Right hindlimb (tissue), 1 donor: Measurements from ENCODE around the gene PRDX5.

Experiments
- DNase-seq: peaks from one replicate; pipeline ENCODE4 v3.0.0-alpha.2; 2018

Gene PRDX5

DNA sequence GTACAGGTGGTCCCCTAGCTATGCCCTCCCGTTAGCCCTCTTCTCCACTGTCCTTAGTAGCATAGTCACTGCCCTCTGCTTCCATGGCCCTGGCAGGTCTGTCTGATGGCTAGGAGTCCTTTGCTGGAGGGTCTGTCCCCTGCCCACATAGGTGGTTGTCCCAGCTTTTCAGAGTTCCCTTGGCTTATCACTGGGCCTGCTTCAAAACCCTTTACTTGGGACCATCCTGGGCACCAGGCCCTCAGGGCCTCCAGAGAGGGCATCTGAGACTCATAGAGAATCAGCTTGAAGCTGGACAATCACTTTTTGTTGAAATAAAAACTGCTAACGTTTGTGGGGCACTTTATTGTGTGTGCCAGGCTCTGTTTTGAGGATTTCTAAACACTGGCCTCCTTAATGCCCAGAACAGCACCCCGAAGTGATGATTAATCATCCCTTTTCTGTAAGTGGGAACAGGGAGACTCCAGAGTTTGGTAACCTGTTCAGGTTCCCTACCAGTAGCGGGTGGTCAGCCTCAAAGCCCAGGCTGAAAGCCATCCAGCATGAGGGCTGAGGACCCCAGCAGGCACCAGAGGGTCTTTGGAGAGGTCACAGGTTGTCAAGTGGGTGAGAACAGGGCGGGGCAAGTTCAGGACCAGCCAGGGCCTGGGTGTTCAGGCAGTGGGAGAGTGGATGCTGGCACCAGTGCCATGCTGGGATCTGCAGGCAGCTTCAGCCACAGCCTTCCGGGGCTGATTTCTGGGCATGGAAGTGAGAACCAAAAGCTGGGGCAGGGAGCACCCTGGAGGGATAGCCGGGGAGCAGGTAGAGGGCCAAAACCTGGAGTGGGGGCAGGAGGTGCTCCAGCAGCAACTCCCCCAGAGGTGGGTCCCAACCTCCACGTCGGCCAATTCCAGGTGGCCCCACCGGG is 27.3 kb upstream of the PRDX5 start:
- no peak for DNase-seq

GRCh38 chr11:64291262-64291751 is 26.6 kb upstream of the PRDX5 start, which contains the start of gene KCNK4:
KCNK4 (plus strand) TSS chr11:64291302; CDS start chr11:64293019, 1,717 bp downstream.
- no peak for DNase-seq

DNA sequence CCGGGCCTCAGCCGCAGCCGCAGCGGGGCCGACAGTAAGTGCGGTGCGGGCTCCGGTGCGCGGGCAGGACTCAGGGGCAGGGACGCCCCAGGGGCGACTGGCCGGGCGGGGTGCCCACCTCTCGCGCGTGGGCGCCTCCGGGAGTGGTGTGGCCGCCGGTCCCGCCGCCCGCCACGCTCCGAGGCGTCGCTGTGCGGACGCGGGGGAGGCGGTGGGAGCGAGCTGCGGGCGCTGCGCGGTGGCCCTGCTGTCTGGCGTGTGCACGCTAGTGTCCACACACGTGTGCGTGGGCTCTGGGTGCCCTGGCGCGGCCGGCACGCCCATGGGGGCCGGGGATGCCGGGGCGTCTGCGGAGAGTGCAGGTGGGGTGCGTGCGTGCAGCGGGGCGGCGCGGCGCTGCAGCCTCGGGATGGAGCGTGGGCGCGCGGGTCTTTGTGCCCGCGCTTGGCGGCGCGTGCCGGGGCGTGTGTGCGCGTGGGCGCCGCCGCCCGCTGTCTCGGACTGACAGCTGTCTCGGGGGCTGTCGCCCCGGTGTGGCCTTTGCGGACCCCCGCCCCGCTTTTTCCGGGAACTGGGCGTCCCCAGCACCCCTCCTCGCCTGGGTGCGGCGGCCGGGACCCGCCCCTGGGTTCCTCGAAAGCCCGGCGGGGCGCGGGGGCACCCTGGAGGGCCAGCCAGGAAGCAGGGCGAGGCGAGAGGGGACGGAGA is 26.0 kb upstream of the PRDX5 start:
- DNase-seq: no peak

- no peak for DNase-seq
Observed at GRCh38 chr11:64292460-64293254, 25.3 kb upstream of the PRDX5 start.

DNA sequence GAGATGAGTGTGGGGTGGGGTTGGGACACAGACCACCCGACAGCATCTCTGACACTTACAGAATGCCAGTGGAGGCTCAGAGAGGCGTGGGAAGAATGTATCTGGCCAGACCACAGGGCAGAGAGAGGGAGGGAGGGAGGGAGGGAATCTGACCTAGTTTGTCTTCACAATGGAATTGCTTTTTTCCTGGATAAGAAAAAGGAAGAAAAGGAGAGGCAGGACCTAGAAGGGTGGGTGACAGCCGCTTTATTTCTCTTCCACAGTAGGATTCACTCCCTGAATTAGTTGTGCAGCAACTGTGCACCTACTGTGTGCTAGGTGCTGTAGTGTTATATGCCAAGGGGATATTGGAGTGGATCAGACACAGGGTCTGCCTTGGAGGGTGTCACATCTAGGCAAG is 23.1 kb upstream of the PRDX5 start:
- no peak for DNase-seq

DNA sequence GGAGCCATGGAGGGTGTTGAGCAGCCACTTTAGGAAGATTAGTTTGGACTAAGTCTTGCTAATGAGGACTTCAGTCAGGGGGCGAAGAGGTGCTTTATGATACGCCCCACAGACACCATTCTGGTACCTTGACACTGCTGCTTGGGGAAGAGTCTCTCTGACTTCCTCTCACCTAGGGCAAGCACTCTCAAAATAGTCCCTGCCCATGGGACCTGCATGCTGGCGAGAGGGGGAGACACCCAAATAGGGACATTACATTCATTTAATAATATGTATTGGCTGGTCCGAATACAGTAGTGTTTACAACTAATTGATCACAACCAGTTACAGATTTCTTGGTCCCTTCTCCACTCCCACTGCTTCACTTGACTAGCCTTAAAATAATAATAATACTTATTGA is 22.2 kb upstream of the PRDX5 start:
- DNase-seq: no peak

- no peak for DNase-seq
Observed at GRCh38 chr11:64296236-64296635, 21.7 kb upstream of the PRDX5 start.

- no peak for DNase-seq
Observed at GRCh38 chr11:64296830-64297698, 20.9 kb upstream of the PRDX5 start.

DNA sequence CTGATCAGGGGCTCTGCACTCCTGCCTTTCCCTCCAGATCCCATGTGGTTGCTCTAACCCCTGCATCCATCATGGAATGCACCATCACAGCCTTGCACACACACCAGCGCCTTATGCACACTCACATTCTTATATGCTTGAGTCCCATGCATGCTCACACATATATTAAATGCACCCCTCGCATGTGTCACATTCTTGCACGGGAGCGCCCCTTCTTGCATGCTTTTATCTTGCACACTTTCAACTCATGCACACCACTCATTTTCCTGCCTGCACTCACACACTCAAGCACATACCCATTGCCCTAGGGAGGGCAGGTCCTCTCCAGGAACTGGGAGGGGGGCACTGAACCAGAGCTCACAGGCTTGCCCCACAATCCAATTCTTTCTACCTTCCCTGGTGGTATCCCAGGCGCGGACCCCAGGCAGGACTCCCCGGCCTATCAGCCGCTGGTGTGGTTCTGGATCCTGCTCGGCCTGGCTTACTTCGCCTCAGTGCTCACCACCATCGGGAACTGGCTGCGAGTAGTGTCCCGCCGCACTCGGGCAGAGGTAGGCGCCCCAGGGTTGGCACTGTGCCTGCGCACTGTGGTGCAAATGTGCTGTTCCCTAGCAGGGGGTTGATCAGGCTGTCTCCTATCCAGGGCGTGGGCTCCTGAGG is 20.1 kb upstream of the PRDX5 start:
- DNase-seq: no peak

GRCh38 chr11:64298966-64299846 is 18.7 kb upstream of the PRDX5 start:
- peak; percentile 74 for DNase-seq

DNA sequence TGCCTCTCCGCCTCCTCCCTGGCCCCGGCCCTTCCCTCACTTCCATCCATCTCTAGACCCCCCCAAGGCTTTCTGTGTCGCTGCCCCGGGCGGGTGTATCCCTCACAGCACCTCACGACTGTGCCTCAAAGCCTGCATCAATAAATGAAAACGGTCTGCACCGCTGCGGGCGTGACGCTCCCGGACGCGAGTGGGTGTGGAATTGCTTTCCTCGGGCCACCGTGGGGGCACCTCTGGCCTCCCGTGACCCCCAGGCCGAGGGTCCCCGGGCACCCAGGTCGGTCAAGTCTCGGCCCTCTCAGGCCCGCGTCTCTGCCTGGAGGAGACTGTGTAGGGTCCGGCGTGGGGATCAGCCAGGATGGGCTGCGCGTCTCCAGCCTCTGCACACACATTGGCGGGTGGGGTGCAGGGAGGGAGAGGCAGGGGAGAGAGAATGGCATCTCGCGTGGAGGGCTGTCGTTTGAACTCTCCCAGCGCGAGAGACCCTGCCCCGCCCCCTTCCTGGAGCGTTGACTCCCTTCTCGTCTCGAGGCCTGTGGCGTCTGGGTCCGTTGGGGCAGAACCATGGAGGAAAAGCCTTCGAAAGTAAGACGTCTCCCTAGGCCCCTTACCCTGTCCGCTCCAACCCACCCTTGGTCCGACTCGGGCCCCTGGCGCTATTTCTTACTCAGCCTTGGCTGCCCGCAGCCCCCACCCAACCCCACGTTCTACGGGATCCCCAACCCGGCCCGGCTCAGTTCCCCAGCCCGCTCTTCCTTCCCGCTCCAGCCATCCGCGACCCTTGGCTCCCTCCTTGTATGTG is 17.9 kb upstream of the PRDX5 start, which contains the start of gene CATSPERZ:
CATSPERZ (plus strand) TSS at position 512 of the 802 bp plus-strand sequence; CDS start at position 565, 53 bp downstream.
- DNase-seq: no peak

DNA sequence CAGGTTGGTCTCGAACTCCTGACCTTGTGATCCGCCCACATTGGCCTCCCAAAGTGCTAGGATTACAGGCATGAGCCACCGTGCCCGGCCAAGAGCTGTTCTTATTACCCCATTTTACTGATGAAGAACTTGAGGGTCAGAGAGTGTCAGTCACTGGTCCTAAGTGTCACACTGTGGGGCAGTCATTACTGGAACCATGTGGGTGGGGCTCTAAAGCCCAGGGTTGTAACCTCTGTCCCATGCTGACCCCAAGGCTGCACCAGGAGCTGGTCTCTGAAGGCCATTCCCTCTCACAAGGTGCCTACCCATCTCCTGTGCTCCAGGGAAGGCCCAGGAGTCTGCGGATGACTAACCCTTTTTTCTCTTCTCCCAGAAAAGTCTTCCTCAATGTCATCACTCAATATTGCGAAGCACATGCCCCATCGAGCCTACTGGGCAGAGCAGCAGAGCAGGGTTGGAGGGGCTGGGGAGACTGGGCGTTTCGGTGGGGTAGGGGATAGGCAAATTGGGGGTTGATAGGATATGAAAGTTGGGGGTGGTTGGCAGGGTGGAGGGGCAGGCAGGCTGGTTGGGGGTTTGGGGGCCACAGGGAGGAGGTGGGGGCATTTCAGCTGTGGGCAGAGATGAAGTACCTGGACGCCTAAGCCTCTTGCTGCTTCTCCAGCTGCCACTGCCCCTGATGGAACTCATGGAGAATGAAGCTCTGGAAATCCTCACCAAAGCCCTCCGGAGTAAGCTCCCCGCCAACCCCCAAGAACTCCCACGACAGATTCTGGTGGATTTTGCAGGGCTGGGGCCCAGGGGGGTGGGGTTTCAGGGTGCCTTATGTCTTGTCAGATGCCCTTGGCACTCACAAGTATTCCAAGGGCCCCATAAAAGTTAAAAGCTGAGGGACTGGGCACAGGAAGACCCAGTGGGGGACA is 14.6 kb upstream of the PRDX5 start:
- DNase-seq: no peak

DNA sequence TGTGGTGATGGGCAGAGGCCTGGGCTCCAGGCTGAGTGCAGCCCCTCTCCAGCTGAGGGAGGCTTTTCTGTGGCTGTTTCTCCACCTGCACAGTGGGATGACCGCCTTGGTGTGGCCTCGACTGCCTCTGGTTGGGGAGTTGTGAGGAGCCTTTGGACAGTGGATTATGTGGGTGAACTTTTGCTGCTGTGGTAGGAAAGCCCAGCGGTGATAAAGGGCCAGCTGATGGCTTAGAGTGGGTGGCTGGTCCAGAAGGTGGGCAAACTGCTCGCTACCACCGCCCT is 13.9 kb upstream of the PRDX5 start:
- DNase-seq: no peak

DNA sequence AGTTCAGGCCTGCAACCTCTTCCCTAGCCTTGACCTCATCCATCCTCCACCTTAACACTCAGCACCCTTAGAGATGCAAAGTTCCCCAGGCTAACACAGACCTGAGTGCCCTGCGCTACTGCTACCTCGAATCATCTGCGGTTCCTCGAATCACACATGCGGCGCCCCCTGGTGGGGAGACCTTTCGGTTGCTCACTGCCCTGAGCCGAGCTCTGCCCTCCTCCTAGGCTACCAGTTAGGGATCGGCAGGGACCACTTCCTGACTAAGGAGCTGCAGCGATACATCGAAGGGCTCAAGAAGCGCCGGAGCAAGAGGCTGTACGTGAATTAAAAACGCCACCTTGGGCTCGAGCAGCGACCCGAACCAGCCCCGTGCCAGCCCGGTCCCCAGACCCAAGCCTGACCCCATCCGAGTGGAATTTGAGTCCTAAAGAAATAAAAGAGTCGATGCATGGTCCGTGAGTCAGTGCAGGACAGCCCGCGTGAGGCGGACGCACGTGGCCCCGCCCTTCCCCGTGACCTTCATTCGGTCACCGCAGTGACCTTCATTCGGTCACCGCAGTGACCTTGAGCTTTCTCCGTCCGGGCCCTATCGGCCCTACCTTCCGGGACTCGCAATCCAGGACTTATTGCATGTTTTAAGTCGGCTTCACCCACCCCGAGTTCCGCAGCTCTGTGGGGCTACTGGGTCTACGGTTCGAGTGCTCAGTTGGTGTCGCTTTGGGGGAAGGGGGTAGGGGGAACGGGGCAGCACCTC is 13.4 kb upstream of the PRDX5 start:
- peak; percentile 89 for DNase-seq

- DNase-seq: peak; percentile 99
Observed at GRCh38 chr11:64305075-64305690, 12.7 kb upstream of the PRDX5 start, which contains the start of gene ESRRA. ESRRA (plus strand) TSS chr11:64305524; CDS start chr11:64307180, 1,656 bp downstream.

DNA sequence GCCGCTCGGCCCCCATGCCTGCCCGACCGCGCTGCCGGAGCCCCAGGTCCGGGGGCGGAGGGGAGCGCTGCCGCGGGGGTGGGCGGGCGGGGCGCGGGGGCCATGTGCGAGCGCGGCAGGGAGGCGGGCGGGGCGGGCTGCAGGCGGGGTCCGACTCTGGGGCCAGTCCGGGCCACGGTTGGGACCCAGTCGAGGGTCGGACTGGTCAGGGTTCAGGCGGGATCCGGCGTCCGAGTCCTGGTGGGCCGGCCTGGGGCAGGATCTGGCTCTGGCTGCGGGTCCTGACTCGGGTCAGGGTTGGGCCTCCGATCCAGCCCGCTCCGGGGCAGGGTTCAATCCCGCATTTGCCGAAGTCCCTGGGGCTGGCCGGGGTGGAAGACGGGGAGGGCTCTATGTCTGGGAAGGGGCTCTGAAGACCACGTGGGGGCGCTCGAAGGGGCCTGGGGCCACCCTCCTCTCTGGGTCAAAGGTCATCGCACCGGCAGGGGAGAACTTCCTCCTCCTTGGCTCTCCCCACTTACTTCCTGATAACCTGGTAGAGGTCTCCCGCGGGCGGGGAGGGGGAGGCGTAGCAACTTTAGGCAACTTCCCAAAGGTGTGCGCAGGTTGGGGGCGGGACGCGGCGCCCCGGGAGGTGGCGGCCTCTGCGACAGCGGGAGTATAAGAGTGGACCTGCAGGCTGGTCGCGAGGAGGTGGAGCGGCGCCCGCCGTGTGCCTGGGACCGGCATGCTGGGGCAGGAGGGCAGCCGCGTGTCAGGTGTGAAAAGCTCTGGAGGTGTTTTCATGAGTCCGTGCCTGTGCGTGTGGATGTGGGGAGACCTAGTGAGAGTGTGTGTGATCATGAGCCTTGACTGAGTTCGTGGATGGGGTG is 12.0 kb upstream of the PRDX5 start:
- peak; percentile 74 for DNase-seq
